Mesendoderm (in vitro differentiated cells): ENCODE measurements around the gene ENTREP1.
"Not testable (repeated sequence)": the region's sequence is repeated elsewhere in the genome, so short reads cannot be mapped to it uniquely, and the experiment has no call there.

Experiments
- DNase-seq: peaks from one replicate; pipeline ENCODE4 v3.0.0; 2013
- H2AK5ac ChIP-seq: 2 replicates; pipeline ENCODE4 v1.6.1; 2013; ENCODE audit warnings: low read length, inconsistent platforms
- H2BK120ac ChIP-seq: 2 replicates; pipeline ENCODE4 v1.6.1; 2013; ENCODE audit warnings: low read depth, mild to moderate bottlenecking, low read length, moderate library complexity, mixed read lengths
- H2BK15ac ChIP-seq: replicated peaks from 2 replicates; pipeline ENCODE4 v1.6.1; 2013; ENCODE audit warnings: low read depth, mild to moderate bottlenecking, moderate library complexity
- H2BK5ac ChIP-seq: 2 replicates; pipeline ENCODE4 v1.6.1; 2013; ENCODE audit warnings: low read length, inconsistent platforms
- H3K18ac ChIP-seq: 2 replicates; pipeline ENCODE4 v1.6.1; 2013; ENCODE audit warnings: mild to moderate bottlenecking, low read length, mixed read lengths
- H3K23ac ChIP-seq: one replicate; pipeline ENCODE4 v1.6.1; 2013; ENCODE audit warnings: low read length
- H3K27ac ChIP-seq: 2 replicates; pipeline ENCODE4 v1.5.1; 2013; ENCODE audit warnings: low read depth, mild to moderate bottlenecking, inconsistent platforms, low read length, moderate library complexity
- H3K27me3 ChIP-seq: 2 replicates; pipeline ENCODE4 v1.6.1; 2013; ENCODE audit warnings: low read length, control low read depth, mild to moderate bottlenecking, inconsistent platforms; ENCODE audit not compliant: insufficient read depth, poor library complexity
- H3K36me3 ChIP-seq: 2 replicates; pipeline ENCODE4 v1.6.1; 2013; ENCODE audit warnings: low read length, inconsistent platforms; ENCODE audit not compliant: control insufficient read depth, insufficient read depth
- H3K4ac ChIP-seq: one replicate; pipeline ENCODE4 v1.6.1; 2013; ENCODE audit warnings: low read depth, mild to moderate bottlenecking, low read length, moderate library complexity
- H3K4me1 ChIP-seq: 2 replicates; pipeline ENCODE4 v1.6.1; 2013; ENCODE audit warnings: low read depth, low read length, inconsistent platforms; ENCODE audit not compliant: control insufficient read depth
- H3K4me2 ChIP-seq: 2 replicates; pipeline ENCODE4 v1.6.1; 2013; ENCODE audit warnings: low read length
- H3K4me3 ChIP-seq: 2 replicates; pipeline ENCODE4 v1.5.1; 2013; ENCODE audit warnings: mild to moderate bottlenecking, low read length
- H3K56ac ChIP-seq: one replicate; pipeline ENCODE4 v1.6.1; 2013; ENCODE audit warnings: low read length
- H3K79me1 ChIP-seq: 2 replicates; pipeline ENCODE4 v1.6.1; 2013; ENCODE audit warnings: low read length, inconsistent platforms
- H3K79me2 ChIP-seq: 2 replicates; pipeline ENCODE4 v1.6.1; 2013; ENCODE audit warnings: mild to moderate bottlenecking, low read length; ENCODE audit not compliant: control insufficient read depth, insufficient read depth
- H3K9ac ChIP-seq: 2 replicates; pipeline ENCODE4 v1.6.1; 2013; ENCODE audit warnings: low read length, inconsistent platforms
- H4K5ac ChIP-seq: one replicate; pipeline ENCODE4 v1.6.1; 2013; ENCODE audit warnings: low read length
- H4K8ac ChIP-seq: one replicate; pipeline ENCODE4 v1.6.1; 2013; ENCODE audit warnings: low read depth, mild to moderate bottlenecking, control low read depth, low read length, moderate library complexity
- WGBS: extraction: QIAGEN DNeasy Blood & Tissue Kit; methylation state at CpG from one replicate; pipeline ENCODE4 v1.1.7; 2013; ENCODE audit warnings: low lambda C conversion rate, missing lambda C conversion rate; ENCODE audit not compliant: insufficient coverage; ENCODE audit errors: extremely low coverage; 5-methylcytosine and 5-hydroxymethylcytosine counted together

The ENTREP1 gene

DNA sequence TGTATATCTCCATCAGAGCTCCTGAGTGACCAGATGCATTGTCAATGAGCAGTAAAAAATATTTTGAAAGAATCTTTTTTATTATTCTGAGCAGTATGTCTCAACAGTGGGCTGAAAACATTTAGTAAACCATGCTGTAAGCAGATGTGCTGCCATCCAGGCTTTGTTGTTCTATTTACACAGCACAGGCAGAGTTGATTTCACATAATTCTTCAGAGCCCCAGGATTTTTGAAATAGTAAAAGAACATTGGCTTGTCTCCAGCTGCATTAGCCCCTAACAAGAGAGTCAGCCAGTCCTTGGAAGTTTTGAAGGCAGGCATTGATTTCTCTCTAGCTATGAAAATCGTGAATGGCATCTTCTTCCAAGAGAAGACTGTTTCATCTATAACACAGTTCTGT is 25.2 kb upstream of the ENTREP1 start:
- no CpG with 5 or more reads among the region's 1 CpG for WGBS
- DNase-seq, result no peak

DNA sequence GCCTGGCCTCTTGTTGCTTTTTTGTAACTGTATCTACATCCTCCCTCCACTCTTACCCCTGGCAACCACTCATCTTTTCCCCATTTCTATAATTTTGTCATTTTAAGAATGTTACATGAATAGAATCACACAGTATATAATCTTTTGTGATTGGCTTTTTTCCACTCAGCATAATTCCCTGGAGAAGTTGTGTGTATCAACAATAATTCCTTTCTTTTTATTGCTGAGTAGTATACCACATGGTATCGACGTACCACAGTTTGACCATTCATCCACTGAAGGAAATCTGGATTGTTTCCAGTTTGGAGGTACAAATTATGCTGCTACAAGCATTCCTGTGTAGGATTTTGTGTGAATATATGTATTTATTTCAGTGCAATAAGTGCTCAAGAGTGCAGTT is 21.7 kb upstream of the ENTREP1 start:
- Histone ChIP-seq H3K9ac (no peak overlapping the region), H2AK5ac (no peak overlapping the region), H3K23ac (no peak overlapping the region), H2BK120ac (no peak overlapping the region), H3K4ac (no peak overlapping the region), H3K79me1 (no peaks in the 10 kb centered on the region), H2BK5ac (no peak overlapping the region), H3K4me3 (no peak overlapping the region), H3K27me3 (no peaks in the 10 kb centered on the region), H4K5ac (no peak overlapping the region), H2BK15ac (no peak overlapping the region), H3K36me3 (no peaks in the 10 kb centered on the region), H4K8ac (no peak overlapping the region), H3K27ac (no peak overlapping the region), H3K18ac (no peak overlapping the region), H3K4me2 (no peak overlapping the region), H3K56ac (no peak overlapping the region), H3K4me1 (peaks cover 5% of the 10 kb centered on the region), H3K79me2 (no peaks in the 10 kb centered on the region)
- DNase-seq, result no peak
- WGBS, result no CpG with 5 or more reads among the region's 2 CpGs

More for the DNA sequence above, 25.2 kb upstream of the ENTREP1 start:
- Histone ChIP-seq H4K5ac (no peak overlapping the region), H3K27me3 (no peaks in the 10 kb centered on the region), H4K8ac (no peak overlapping the region), H3K4ac (no peak overlapping the region), H3K56ac (no peak overlapping the region), H2BK15ac (no peak overlapping the region), H3K9ac (no peak overlapping the region), H3K4me2 (no peak overlapping the region), H2AK5ac (no peak overlapping the region), H2BK5ac (no peak overlapping the region), H3K79me1 (no peaks in the 10 kb centered on the region), H3K79me2 (no peaks in the 10 kb centered on the region), H3K18ac (no peak overlapping the region), H2BK120ac (no peak overlapping the region), H3K36me3 (no peaks in the 10 kb centered on the region), H3K23ac (no peak overlapping the region), H3K4me1 (peaks cover 7% of the 10 kb centered on the region), H3K27ac (no peak overlapping the region), H3K4me3 (no peak overlapping the region)

DNA sequence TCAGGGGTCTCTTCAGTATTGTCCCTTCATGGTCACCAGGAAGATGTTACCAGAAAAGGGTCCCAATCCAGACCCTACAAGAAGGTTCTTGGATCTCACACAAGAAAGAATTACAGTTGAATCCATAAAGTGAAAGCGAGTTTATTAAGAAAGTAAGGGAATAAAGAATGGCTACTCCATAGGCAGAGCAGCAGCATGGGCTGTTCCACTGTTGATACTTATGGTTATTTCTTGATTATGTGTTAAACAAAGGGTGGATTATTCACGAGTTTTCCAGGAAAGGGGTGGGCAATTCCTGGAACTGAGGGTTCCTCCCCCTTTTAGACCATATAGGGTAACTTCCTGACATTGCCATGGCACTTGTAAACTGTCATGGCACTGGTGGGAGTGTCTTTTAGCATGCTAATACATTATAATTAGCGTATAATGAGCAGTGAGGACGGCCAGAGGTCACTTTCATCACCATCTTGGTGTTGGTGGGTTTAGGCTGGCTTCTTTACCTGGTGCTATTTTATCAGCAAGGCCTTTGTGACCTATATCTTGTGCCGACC is 18.0 kb upstream of the ENTREP1 start:
- Histone ChIP-seq H3K27ac (peak overlapping the region; percentile 74), H3K56ac (peak overlapping the region; percentile 75), H3K18ac (peak overlapping the region; percentile 47), H2BK120ac (peak overlapping the region; percentile 47)
- not testable (repeated sequence) for H4K8ac ChIP-seq, H2AK5ac ChIP-seq, H2BK15ac ChIP-seq, H2BK5ac ChIP-seq, H3K79me1 ChIP-seq, H3K4ac ChIP-seq, H3K4me3 ChIP-seq, H3K36me3 ChIP-seq, H3K9ac ChIP-seq, H3K4me1 ChIP-seq, H3K79me2 ChIP-seq, H3K23ac ChIP-seq, H3K4me2 ChIP-seq, DNase-seq, H4K5ac ChIP-seq, H3K27me3 ChIP-seq
- WGBS, result no CpG with 5 or more reads among the region's 5 CpGs

- H4K5ac ChIP-seq, result no peak overlapping the region
- H3K4me3 ChIP-seq, result no peak overlapping the region
- H2BK120ac ChIP-seq, result peak overlapping the region; percentile 16
- H3K4me1 ChIP-seq, result peaks cover 7% of the 10 kb centered on the region
- no peak overlapping the region for H3K4me2 ChIP-seq
- no peak overlapping the region for H3K23ac ChIP-seq
- no peak overlapping the region for H3K9ac ChIP-seq
- no peaks in the 10 kb centered on the region for H3K27me3 ChIP-seq
- no peak overlapping the region for H3K4ac ChIP-seq
- H3K79me1 ChIP-seq, result no peaks in the 10 kb centered on the region
- no peak overlapping the region for H2BK15ac ChIP-seq
- H3K79me2 ChIP-seq, result no peaks in the 10 kb centered on the region
- peak overlapping the region; percentile 74 for H3K27ac ChIP-seq
- peak; percentile 96 for DNase-seq
- H2BK5ac ChIP-seq, result peak overlapping the region; percentile 69
- H3K36me3 ChIP-seq, result no peaks in the 10 kb centered on the region
- H3K18ac ChIP-seq, result peak overlapping the region; percentile 47
- H4K8ac ChIP-seq, result no peak overlapping the region
- no peak overlapping the region for H2AK5ac ChIP-seq
- peak overlapping the region; percentile 75 for H3K56ac ChIP-seq
- WGBS, result no CpG with 5 or more reads among the region's 5 CpGs
These were observed 17.4 kb upstream of the ENTREP1 start for GRCh38 chr9:69307446-69308205.

- Histone ChIP-seq H3K4me2 (no peak overlapping the region), H2BK5ac (peak overlapping the region; percentile 31), H4K5ac (no peak overlapping the region), H3K4ac (no peak overlapping the region), H3K79me1 (no peaks in the 10 kb centered on the region), H3K18ac (no peak overlapping the region), H3K27me3 (no peaks in the 10 kb centered on the region), H4K8ac (no peak overlapping the region), H3K56ac (peak overlapping the region; percentile 57), H3K27ac (peak overlapping the region; percentile 74), H3K23ac (no peak overlapping the region), H3K4me1 (peaks cover 7% of the 10 kb centered on the region), H3K9ac (no peak overlapping the region), H3K79me2 (no peaks in the 10 kb centered on the region), H2BK120ac (no peak overlapping the region), H2BK15ac (no peak overlapping the region), H3K36me3 (no peaks in the 10 kb centered on the region), H3K4me3 (no peak overlapping the region), H2AK5ac (no peak overlapping the region)
- no CpG with 5 or more reads among the region's 5 CpGs for WGBS
- DNase-seq, result peak; percentile 59
These were observed 16.6 kb upstream of the ENTREP1 start for GRCh38 chr9:69308206-69308931.
